ENCODE results near the gene NLRP1.

NLRP1 gene

GRCh38 chr17:5607946-5608345 is 23.6 kb upstream of the NLRP1 start:
- H3K27me3 ChIP-seq (ENCODE audit: insufficient read depth, poor library complexity, severe bottlenecking), result no peaks in the 10 kb centered on the region
- H3K4me3 ChIP-seq (replicated peaks; ENCODE audit: insufficient read depth, low read length), result no peak overlapping the region
- no peak for TF ChIP-seq GABPA (IDR thresholded peaks at IDR 0.05; ENCODE audit: low read depth)
- no peak overlapping the region for H3K27ac ChIP-seq (replicated peaks)
- no peak for DNase-seq (ENCODE audit: low read depth in 1 of 2, low spot score in 1 of 2)

DNA sequence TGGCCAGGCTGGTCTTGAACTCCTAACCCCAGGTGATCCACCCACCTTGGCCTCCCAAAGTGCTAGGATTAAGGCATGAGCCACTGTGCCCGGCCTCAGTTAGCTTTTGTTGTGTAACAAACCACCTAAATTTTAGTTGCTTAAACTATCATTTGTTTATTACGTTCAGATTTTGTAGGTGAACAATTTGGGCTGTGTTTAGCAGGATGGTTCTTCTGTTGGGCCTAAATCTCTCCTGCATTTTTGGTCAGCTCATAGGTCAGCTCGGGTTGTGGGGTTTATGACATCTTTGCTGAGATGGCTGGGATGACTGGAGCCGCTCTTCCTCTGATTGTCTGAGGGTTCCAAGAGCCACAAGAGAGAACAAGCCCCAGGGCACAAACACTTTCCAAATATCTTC is 21.1 kb upstream of the NLRP1 start:
- Histone ChIP-seq H3K27ac (replicated peaks) (no peak overlapping the region), H3K27me3 (ENCODE audit: insufficient read depth, poor library complexity, severe bottlenecking) (no peaks in the 10 kb centered on the region), H3K4me3 (replicated peaks; ENCODE audit: insufficient read depth, low read length) (no peak overlapping the region)
- TF ChIP-seq, protein P1, sequence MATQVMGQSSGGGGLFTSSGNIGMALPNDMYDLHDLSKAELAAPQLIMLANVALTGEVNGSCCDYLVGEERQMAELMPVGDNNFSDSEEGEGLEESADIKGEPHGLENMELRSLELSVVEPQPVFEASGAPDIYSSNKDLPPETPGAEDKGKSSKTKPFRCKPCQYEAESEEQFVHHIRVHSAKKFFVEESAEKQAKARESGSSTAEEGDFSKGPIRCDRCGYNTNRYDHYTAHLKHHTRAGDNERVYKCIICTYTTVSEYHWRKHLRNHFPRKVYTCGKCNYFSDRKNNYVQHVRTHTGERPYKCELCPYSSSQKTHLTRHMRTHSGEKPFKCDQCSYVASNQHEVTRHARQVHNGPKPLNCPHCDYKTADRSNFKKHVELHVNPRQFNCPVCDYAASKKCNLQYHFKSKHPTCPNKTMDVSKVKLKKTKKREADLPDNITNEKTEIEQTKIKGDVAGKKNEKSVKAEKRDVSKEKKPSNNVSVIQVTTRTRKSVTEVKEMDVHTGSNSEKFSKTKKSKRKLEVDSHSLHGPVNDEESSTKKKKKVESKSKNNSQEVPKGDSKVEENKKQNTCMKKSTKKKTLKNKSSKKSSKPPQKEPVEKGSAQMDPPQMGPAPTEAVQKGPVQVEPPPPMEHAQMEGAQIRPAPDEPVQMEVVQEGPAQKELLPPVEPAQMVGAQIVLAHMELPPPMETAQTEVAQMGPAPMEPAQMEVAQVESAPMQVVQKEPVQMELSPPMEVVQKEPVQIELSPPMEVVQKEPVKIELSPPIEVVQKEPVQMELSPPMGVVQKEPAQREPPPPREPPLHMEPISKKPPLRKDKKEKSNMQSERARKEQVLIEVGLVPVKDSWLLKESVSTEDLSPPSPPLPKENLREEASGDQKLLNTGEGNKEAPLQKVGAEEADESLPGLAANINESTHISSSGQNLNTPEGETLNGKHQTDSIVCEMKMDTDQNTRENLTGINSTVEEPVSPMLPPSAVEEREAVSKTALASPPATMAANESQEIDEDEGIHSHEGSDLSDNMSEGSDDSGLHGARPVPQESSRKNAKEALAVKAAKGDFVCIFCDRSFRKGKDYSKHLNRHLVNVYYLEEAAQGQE (IDR thresholded peaks at IDR 0.05; ENCODE audit: insufficient replicate concordance, low read depth), result no peak
- TF ChIP-seq CTCF (IDR thresholded peaks at IDR 0.05; ENCODE audit: insufficient read depth, low read length) (no peak), POLR2AphosphoS5 (IDR thresholded peaks at IDR 0.05; ENCODE audit: low read depth) (no peak), GABPA (IDR thresholded peaks at IDR 0.05; ENCODE audit: low read depth) (no peak), SPI1 (IDR thresholded peaks at IDR 0.05; ENCODE audit: borderline replicate concordance, low read depth) (no peak)
- DNase-seq (ENCODE audit: low read depth in 1 of 2, low spot score in 1 of 2), result no peak

GRCh38 chr17:5600041-5600440 is 15.7 kb upstream of the NLRP1 start:
- H3K27ac ChIP-seq (replicated peaks), result no peak overlapping the region
- no peak for DNase-seq (ENCODE audit: low read depth in 1 of 2, low spot score in 1 of 2)
- H3K27me3 ChIP-seq (ENCODE audit: insufficient read depth, poor library complexity, severe bottlenecking), result no peaks in the 10 kb centered on the region
- H3K4me3 ChIP-seq (replicated peaks; ENCODE audit: insufficient read depth, low read length), result no peak overlapping the region
- TF ChIP-seq, protein P1 (IDR thresholded peaks at IDR 0.05; ENCODE audit: insufficient replicate concordance, low read depth), result no peak
- no peak for TF ChIP-seq CTCF (IDR thresholded peaks at IDR 0.05; ENCODE audit: insufficient read depth, low read length)
- no peak for TF ChIP-seq POLR2AphosphoS5 (IDR thresholded peaks at IDR 0.05; ENCODE audit: low read depth)
- TF ChIP-seq SPI1 (IDR thresholded peaks at IDR 0.05; ENCODE audit: borderline replicate concordance, low read depth), result no peak
- no peak for TF ChIP-seq GABPA (IDR thresholded peaks at IDR 0.05; ENCODE audit: low read depth)

GRCh38 chr17:5598457-5598856 is 14.1 kb upstream of the NLRP1 start:
- H3K27ac ChIP-seq (replicated peaks), result no peak overlapping the region
- no peak for DNase-seq (ENCODE audit: low read depth in 1 of 2, low spot score in 1 of 2)
- TF ChIP-seq, protein P1 (IDR thresholded peaks at IDR 0.05; ENCODE audit: insufficient replicate concordance, low read depth), result no peak
- TF ChIP-seq SPI1 (IDR thresholded peaks at IDR 0.05; ENCODE audit: borderline replicate concordance, low read depth) (no peak), POLR2AphosphoS5 (IDR thresholded peaks at IDR 0.05; ENCODE audit: low read depth) (no peak), GABPA (IDR thresholded peaks at IDR 0.05; ENCODE audit: low read depth) (no peak), CTCF (IDR thresholded peaks at IDR 0.05; ENCODE audit: insufficient read depth, low read length) (no peak)
- H3K27me3 ChIP-seq (ENCODE audit: insufficient read depth, poor library complexity, severe bottlenecking), result no peaks in the 10 kb centered on the region
- H3K4me3 ChIP-seq (replicated peaks; ENCODE audit: insufficient read depth, low read length), result no peak overlapping the region

All from HL-60 (cell line).